ENCODE measurements around the gene ABCA4.

The ABCA4 gene

DNA sequence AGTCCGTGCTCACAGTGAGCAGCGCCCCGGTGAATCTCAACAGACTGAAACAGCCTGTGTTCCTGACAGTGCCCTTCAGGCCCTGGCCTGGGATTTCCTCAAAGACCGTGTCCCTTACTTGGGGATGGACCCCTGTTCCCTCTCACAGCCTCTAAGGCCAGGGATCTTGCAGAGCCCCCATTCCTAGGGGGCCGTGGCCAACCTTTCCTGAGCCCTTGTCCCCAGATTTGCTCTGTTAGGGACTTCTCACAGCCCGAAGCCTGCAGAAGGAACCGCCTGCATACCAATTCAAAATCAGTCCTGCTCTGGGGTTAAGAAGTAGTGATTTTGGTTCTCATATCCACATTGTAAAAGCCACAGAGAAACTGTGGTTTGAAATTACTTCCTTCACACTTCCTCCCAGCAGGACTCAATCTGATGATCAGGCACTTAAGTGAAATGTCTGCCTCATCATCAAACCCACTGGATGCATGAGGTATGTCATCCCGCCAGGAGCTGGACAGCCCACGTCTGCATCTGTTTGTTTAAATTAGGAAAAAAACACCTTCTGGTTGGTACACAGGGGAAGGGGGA lies 14.9 kb downstream of the ABCA4 start:
- in situ Hi-C loops (cut with HindIII; ENCODE audit: low sequenced_read_pairs), result no loop called here

DNA sequence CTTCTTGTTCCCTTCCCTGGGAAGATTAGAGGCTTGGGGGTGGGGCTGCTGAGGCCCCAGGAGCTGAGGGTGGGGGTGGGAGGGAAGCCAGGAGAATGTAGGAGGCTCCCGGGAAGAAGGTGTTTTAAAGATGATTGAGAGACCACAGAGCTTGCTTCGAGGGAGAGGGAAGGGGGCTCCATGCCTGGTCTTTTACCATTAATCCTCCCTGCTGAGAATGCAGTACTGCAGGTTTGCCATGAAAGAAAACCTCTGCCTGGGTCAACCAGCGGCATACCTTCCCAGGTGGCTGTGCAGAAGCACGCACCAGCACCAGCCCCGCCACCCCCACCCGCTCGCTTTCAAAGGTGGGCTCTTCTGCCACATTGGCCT lies 15.4 kb downstream of the ABCA4 start:
- in situ Hi-C loops (cut with HindIII; ENCODE audit: low sequenced_read_pairs), result no loop called here

DNA sequence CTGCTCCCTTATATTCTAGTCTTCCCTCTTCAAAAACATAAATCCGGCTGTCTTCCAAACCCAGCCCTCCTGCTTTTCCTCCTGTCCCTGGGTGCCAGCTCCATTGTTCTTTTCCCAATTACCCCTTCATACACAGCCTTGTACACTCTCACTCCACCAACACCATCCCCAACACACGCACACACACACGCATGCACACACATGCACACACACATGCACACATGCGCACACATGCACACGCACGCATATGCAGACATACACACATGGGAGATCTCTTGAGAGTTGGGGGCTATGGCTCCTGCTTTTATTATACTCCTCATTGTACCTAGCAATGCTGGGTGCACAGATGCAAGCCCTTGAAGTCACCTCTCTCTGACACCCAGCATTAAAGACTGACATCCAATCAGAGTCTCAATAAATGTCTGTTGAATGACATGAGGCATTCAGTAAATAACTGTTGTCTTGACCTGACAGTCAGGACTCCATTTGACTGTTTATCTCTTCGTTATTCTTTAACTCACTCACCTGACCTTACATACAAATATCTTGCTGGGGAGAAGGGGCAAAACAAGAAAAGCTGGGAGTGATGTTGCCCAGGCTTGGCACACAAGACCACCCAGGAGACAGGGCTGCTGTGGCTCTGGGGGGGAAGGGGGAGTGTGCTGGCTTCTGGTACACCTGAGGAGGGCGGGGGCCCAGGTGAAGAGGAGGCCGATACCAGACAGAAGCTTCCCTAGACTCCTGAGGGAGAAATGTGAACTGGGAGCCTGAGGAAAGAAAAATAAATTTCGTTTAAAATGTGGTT lies 16.0 kb downstream of the ABCA4 start:
- in situ Hi-C loops (cut with HindIII; ENCODE audit: low sequenced_read_pairs), result no loop called here

DNA sequence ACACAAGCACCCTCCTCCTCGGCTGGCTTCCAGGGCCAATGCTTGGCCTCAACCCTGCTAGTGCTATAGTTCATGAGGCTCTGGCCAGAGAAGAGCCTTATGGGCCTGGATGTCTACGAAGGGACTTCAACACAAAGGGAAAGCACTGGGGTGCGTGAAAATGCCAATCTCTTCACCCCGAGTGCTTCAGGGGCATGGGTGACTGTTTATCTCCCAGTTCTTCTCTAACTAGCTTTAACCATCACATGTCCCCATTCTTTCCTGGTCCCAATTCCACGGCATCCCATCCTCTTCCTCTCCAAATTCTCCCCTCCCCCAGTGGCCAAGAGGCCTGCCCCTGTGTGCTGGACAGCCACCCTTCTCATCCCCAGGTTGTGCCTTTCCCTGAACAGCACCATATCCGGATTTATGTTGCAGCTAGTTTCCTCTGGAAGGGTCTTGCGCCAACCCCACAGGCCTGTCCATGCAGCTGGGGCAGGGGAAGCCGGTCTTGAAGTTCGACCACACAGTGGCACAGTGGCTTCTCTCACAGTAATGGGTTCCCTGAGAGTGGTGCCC lies 16.7 kb downstream of the ABCA4 start:
- in situ Hi-C loops (cut with HindIII; ENCODE audit: low sequenced_read_pairs), result no loop called here

DNA sequence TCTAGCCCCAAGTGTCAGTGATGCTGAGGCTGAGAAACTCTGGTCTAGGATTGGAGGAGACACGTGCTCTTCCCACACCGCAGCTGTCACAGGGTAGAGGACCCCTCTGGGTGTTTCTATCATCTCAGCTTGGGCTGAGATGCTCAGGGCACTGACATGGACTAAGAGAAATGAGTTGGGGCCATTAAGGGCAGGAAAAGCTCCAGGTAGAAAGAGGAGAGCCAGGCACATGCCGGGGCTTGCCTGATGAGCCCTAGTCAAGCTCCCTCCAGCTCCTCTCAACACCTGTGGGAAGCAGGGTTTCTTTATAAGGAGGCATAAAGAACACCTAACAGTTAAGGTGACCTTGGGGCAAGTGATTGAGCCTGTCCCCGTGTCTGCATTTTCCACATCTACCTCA lies 17.3 kb downstream of the ABCA4 start:
- in situ Hi-C loops (cut with HindIII; ENCODE audit: low sequenced_read_pairs), result no loop called here

DNA sequence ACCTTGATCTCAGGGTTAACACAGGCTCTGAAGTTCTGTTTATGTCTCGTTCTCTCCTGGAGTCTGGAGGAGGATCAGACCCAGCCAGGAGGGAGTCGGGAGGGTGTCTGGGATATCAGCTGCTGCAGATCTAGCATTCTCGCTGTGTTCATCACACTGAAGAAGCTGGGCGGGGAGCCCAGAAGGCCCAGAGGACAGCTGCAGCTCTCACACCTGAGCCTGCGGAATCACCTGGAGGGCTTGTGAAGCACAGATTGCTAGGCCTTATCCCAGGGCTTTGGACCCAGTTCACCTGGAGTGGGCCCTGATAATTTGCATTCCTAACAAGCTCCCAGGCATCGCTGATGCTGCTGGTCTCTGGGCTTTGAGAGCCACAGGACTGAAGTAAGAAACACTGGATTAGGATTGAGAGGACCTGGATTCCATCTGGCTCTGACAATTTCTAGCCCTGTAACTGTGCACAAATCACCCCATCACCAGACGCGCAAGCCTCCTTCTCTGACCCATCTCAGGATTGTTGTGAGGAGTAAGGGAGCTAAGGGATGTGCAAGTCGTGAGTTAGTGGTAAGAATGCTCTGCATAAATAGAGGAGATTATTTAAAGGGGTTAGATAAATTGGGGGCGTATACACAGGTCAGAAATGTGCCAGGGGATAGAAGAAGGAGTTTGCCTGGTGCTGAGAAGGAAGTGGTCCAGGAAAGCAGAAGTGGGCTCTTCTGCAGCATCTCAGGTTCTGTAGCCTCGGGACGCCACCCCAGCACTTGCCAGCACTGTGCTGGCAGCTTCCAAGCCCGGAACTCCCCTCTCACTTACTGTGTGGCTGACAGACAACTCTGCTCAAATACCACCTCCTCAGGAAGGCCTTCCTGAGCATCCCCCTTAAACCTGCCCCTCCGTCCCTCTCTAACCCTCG lies 19.1 kb downstream of the ABCA4 start:
- in situ Hi-C loops (cut with HindIII; ENCODE audit: low sequenced_read_pairs), result no loop called here

DNA sequence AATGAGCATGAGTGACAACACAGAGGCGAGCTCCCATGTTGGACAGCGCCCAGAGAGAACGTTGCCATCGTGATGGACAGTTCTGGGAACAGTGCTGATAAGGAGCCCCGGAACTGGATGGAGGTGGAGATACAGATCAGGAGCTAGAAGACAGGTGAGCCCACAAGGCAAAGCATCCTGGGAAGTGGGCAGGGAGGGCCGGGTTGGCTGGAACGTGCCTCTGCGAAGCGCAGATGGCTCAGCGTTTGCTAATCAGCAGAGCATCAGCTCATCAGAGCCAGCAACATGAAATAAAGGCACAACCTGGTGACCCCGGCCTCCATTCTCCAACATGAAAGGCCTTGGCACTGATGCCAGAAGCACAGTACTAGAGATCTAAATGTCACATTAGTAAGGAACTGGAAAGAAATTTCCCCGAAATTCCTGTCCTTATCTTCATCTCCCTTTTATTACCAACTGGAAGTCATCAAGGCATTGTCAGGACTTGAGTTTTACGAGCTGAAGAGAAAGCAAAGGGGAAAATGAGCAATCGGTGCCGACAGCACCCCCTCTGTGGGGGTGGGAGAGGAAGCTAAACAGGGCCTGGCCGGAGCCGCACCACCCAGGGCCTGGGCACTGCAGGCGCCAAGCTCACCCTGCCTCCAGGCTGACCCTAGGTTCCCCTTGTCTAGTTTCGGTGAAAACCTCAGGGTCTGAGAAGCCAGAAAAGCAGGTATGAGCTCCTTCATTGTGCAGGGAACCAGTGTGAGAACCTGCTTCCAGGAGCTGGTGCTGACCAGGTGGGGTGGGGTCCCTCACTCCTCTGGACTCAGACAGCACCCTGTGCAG lies 19.9 kb downstream of the ABCA4 start:
- in situ Hi-C loops (cut with HindIII; ENCODE audit: low sequenced_read_pairs), result no loop called here

DNA sequence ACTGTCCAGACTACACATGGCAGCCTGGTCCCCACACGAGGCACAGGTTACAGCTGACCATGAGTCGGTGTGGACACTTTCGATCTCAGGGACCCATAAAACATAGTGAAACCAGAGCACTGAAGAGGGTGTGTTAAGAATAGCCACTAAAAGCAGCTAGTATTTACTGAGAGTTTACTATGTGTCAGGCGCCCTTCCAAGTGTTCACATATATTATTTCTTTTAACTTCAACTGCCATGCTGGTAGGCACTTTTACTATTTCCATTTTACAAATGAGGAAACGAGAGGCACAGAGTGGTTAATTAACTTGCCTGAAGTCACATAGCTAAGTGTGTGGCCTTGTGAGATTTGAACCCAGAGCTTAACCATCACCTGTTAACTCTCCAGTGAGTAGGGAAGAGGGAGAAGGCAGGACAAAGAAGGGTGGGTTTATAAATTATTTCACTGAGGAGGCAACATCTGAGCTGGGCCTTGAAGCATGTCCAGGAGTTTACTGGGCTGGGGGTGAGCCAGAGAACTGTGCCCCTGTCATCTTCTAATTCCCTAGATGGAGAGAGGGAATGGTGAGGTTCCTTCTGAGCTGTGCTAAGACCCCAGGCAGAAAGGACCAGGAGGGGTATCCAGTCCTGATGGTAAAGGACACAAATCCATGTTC lies 20.7 kb downstream of the ABCA4 start:
- in situ Hi-C loops (cut with HindIII; ENCODE audit: low sequenced_read_pairs), result no loop called here

DNA sequence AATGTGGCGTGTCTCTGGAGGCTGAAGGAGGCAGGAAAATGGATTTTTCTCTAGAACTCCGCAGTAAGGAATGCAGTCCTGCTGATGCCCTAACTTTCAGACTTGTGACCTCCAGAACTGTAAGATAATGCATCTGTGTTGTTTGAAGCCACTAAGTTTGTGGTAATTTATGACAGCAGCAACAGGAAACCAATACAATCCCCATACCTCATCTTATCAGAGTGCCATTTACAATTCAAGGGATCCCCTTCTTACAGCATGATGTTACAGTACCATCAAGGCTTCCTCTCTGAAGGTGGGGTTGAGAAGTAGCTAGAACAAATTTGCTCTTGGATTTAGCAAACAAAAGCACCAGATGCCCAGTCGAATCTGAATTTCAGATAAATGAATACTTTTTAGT lies 21.6 kb downstream of the ABCA4 start:
- in situ Hi-C loops (cut with HindIII; ENCODE audit: low sequenced_read_pairs), result no loop called here

DNA sequence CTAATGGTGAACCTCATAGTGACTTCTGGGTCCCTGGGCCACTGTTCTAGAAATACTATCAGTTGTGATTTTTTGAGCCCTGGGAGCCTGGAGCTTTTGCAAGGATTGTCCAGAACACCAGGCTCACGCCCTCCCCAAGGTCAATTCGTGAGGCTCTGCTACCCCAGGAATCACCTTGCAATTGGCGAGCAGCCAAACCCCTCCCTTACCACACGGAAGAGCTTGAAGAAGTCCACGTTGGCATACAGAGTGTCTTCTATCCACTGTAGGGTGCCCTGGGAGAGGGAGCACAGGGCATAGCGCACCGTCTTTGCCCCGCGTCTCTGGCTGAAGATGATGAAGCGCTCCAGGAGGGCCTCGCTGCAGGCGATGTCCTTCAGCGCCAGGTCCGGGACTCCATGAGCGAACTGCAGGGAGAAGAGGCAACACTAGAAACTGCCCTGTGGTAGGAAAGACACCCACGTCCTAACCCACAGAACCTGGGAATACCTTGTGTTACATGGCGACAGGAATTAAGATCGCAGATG lies 22.3 kb downstream of the ABCA4 start:
- in situ Hi-C loops (cut with HindIII; ENCODE audit: low sequenced_read_pairs), result no loop called here

DNA sequence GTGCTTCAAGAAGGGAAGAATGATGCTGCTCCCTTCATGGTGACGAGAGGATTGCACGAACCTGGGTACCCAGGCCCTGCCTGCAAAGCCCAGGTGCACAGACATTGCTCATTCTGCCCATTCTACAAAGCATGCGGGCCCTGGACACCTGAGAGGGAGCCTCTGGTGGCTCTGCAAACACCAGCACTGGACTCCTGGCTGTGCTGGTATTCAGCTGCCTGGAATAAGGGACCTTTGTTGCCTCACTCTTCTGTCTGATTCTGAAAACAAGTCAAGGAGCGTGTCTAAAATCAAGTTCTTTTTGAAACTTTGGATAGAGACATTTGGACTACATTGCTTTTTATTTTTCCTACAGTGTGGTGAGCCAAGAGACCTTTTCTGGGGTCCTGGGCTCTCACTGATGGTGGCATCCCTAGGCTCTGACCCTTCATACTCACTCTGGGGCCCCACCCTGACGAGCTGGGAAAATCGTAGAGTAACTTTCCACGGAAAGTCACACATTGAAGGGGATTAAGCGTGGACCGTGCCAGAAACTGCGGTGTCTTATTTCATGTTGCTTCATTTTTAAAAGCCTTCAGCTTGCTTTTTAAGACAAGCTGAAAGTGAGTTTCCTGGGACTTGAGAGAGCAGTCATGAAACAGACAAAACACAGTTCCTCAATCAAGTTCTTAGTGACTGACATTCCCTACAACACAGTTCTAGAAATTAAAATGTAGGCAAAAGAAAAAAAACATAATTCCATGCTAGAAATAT lies 24.0 kb downstream of the ABCA4 start:
- in situ Hi-C loops (cut with HindIII; ENCODE audit: low sequenced_read_pairs), result no loop called here

DNA sequence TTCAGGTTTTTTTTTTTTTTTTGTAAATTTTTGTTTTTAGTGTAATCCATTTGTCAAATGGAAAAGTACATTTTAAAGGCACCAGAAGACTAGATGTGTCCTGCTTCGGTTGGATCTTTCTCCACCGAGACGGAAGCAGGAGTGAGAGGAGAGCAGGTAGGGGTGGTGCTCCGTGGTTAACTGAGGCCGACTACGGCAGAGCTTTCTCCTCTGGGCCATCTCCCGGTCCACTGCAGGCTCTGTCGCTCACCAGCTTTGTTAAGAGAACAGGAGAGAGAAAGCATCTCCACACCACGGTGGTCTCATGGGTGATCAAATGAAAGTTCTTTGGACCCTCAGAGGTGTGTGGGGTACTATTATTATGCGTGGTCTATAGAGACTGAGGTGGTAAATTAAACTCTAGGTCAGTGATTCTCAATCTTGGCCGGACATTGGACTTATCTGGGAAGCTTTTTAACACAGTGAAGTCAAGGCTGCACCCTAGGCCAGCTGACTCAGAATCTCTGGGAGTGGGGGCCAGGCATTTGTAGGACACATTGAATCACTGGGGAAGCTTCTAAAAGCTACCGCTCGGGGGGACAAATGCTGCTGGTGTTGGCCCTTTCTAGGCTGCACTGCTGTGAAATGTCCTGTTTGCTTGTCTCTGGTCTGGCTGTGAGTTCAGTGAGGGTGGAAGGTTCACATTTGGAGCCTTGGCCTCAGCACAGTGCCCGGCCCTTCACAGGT lies 25.0 kb downstream of the ABCA4 start:
- in situ Hi-C loops (cut with HindIII; ENCODE audit: low sequenced_read_pairs), result no loop called here

DNA sequence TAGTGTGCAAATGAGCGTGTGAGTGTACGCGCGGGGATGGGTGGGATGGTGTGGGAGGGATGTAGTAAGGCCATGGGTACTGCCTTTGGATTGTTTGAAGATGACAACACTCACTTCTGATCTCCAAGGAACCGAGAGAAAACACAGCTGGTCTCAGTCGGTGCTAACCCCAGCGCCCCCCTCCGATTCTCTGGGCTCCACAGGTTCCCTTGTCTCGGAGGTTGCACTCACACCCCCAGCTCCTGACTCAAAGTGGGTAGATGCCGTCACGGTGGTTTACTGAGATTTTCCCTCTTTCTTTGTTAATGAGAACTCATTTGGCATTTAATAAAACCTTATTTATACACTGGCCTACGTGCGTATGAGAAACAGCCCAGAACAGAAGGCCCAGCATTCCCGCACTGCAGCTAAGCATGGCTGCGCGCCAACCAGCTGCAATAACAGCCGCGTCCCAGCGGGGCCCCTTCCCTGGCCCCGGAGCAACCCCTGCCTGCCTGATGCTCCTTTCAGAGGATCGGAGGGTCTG lies 25.8 kb downstream of the ABCA4 start:
- in situ Hi-C loops (cut with HindIII; ENCODE audit: low sequenced_read_pairs), result no loop called here

DNA sequence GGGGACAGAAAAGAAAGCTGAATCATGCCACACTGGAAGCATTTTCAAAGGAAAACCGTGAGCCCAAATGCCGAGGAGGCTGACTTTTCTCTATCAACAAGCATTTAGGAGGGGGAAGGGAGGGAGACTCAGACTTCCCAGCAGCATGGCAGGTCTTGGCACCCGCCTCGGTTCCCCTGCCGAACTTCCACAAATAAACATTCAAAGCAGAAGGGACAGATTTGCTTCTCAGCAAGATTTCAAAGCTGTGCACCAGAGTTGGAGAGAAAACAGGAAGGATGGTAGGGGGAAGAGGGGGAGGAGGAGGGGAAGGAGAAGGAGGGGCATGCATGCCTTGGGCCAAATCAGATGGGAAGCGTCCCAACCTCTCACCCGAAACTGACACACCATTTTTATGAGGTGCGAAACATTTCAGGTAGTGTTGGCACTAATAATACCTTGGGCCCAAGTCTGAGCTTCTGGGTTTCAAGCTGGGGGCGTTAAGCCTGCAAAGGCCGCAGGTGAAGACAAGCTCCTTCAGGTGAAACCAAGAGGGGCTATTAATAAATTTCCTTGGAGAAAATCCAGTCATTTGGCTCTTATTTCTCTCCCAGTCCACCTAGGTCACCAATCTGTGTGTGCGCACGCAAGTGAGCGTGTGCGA lies 26.4 kb downstream of the ABCA4 start:
- in situ Hi-C loops (cut with HindIII; ENCODE audit: low sequenced_read_pairs), result no loop called here

DNA sequence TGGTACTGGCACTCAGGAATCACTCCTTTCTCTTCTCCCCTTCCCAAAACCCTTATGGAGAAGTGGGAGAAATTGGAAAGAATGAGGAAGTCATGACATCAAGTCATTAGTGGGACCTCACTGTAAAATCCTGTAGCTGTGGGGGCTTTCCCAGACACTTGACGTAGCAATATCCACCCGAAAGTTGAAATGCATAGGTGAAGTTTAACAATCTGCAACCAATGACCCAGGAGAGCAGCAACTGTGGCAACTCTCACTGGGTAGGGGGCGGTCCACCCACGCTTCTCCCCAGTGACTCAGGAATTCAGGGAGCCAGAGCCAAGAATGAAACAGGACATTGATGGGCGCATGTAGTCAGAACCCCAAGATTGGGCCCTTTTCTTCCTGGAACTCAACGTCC lies 27.0 kb downstream of the ABCA4 start:
- in situ Hi-C loops (cut with HindIII; ENCODE audit: low sequenced_read_pairs), result no loop called here

DNA sequence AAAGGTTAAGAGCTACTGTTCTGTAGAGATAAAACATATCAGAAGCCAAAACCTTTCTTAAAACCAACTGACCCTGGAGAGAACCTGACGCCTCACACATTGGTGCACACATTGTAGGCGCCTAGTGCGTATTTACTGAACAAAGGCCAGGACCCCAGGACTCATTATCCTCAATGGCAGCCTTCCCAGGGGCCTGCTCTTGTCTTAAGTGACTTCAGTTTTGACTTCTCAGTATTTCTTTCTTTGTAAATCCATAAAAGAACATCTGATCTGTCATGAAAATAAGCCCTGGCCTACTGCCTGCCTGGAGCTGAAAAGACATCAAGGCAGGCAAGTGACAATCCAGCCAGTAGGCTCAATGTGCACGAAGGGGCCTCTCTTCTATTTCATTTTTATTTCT lies 27.6 kb downstream of the ABCA4 start:
- in situ Hi-C loops (cut with HindIII; ENCODE audit: low sequenced_read_pairs), result no loop called here

DNA sequence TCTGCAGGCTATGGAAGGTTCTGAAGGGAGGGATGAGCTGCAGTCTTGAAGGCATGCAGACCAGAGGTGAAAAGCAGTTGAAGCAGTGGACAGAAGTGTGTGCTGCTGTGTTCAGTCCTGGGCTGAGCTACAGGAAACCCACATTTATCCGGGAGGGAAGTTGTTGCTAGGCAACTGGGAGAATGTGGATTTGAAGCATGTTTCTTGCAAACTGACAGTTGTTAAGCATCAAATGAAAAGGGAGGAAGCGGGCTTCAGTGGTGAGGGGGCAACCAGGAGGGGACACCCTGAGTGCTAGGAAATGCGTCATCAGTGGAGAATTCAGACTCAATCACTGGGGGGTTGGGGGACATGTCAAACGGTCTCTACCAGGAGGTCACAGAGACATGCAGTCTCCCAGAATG lies 28.7 kb downstream of the ABCA4 start:
- in situ Hi-C loops (cut with HindIII; ENCODE audit: low sequenced_read_pairs), result no loop called here

DNA sequence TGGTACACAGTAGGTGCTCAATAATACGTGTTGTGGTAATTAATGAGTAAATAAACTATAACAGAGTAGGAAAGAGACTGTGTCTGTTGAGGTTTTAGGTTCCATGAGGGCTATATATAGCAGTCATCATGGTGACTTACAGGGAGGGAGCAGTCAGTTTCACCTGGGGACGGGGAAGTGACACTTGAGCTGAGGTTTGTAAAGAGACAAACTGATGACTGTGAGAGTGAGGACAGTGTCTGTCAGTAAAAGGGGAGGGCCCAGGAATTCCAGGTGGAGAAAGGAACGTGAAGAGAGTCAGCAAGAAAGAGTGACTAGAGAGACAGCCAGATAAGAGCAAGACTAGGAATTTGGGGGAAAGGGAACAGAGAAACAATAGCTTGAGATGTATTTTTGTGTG lies 30.2 kb downstream of the ABCA4 start:
- in situ Hi-C loops (cut with HindIII; ENCODE audit: low sequenced_read_pairs), result no loop called here
